MCF 10A (cell line): ENCODE results near the gene APOD. TPM values are rescaled to one million over a fixed set of nuclear protein-coding genes. Genes with fewer than 3 reads are reported as not detected.
A peak's percentile ranks its signal among the peaks of the same experiment; 100 is the strongest.
"Not testable (repeated sequence)": the region's sequence is repeated elsewhere in the genome, so short reads cannot be mapped to it uniquely, and the experiment has no call there.

ENCODE experiments used
- BruUV-seq: library from RNA; stranded (reverse); fragments of 400-500 nt; replicated peaks from 2 replicates; lab custom pipeline; 2021; lab: Mats Ljungman, UMichigan
- CTCF ChIA-PET: fragments of 300-600 bp; sonication (Branson Sonifier 250); formaldehyde crosslinking; extraction: SDS; loops from one replicate; lab custom pipeline; 2021; ENCODE audit warnings: antibody characterized with exemption, inconsistent platforms; lab: Yijun Ruan, JAX
- POLR2A ChIA-PET: fragments of 300-600, 350-650 bp; sonication (Branson Sonifier 250); formaldehyde crosslinking; extraction: SDS; loops from one replicate; lab custom pipeline; 2020; ENCODE audit warnings: antibody characterized with exemption, inconsistent platforms; lab: Yijun Ruan, JAX
- DNase-seq: peaks from one replicate; pipeline ENCODE4 v3.0.0-alpha.2; 2018; ENCODE audit not compliant: unreplicated experiment
- H3K27ac Mint-ChIP-seq: one replicate; pipeline ENCODE4 v1.8.0; 2022; ENCODE audit warnings: mild to moderate bottlenecking, low read depth, mixed read lengths; ENCODE audit not compliant: unreplicated experiment
- H3K27me3 Mint-ChIP-seq: one replicate; pipeline ENCODE4 v1.8.0; 2022; ENCODE audit warnings: mixed read lengths; ENCODE audit not compliant: insufficient read depth, unreplicated experiment
- H3K36me3 Mint-ChIP-seq: one replicate; pipeline ENCODE4 v1.8.0; 2022; ENCODE audit warnings: mild to moderate bottlenecking, moderate library complexity, mixed read lengths; ENCODE audit not compliant: insufficient read depth, unreplicated experiment
- H3K4me1 Mint-ChIP-seq: one replicate; pipeline ENCODE4 v1.8.0; 2022; ENCODE audit warnings: mixed read lengths; ENCODE audit not compliant: insufficient read depth, unreplicated experiment
- H3K4me3 Mint-ChIP-seq: one replicate; pipeline ENCODE4 v1.8.0; 2022; ENCODE audit warnings: mild to moderate bottlenecking, moderate library complexity, mixed read lengths; ENCODE audit not compliant: unreplicated experiment
- H3K9me3 Mint-ChIP-seq: one replicate; pipeline ENCODE4 v1.8.0; 2022; ENCODE audit warnings: mixed read lengths; ENCODE audit not compliant: unreplicated experiment
- intact Hi-C: fragments of 100-400 bp; cut with micrococcal nuclease; formaldehyde crosslinking; loops from 2 replicates; pipeline ENCODE4 v1.14.1; 2022
- total RNA-seq: library from RNA; stranded (reverse); gene quantifications from 2 replicates; pipeline ENCODE4 v1.2.3, GENCODE V29; 2022

The APOD gene
- total RNA-seq, 1 experiment from 2014 or later: 1.9 TPM

DNA sequence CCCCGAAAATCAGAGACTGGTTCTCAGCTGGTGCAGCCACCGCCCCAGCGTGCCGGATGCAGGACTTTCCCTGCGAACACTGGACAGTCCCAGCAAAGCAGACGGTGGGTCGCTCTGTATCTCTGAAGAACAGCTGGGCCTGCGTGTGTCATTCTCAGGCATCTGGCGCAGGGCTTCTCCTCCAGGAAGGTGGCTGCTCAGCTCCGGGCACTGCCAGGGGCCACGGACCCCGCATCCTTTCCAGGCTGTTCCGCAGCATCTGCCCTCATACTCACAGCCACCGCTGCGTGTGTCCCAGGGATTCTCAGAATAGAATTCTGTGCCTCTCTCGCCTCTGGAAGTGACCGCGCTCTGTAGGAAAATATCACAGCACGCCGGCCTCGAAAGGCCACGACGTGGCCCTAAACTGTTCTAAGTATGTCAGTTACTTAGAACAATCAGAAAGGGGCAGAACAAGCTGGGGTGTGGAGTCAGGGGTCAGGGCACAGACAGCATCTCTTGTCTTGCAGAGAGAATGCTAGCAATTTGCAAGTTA, 44.7 kb upstream of the APOD start:
- H3K9me3 Mint-ChIP-seq, H3K27me3 Mint-ChIP-seq, POLR2A ChIA-PET, H3K27ac Mint-ChIP-seq, CTCF ChIA-PET, H3K4me1 Mint-ChIP-seq, H3K36me3 Mint-ChIP-seq, H3K4me3 Mint-ChIP-seq, DNase-seq, intact Hi-C loops, BruUV-seq: not testable (repeated sequence)

DNA sequence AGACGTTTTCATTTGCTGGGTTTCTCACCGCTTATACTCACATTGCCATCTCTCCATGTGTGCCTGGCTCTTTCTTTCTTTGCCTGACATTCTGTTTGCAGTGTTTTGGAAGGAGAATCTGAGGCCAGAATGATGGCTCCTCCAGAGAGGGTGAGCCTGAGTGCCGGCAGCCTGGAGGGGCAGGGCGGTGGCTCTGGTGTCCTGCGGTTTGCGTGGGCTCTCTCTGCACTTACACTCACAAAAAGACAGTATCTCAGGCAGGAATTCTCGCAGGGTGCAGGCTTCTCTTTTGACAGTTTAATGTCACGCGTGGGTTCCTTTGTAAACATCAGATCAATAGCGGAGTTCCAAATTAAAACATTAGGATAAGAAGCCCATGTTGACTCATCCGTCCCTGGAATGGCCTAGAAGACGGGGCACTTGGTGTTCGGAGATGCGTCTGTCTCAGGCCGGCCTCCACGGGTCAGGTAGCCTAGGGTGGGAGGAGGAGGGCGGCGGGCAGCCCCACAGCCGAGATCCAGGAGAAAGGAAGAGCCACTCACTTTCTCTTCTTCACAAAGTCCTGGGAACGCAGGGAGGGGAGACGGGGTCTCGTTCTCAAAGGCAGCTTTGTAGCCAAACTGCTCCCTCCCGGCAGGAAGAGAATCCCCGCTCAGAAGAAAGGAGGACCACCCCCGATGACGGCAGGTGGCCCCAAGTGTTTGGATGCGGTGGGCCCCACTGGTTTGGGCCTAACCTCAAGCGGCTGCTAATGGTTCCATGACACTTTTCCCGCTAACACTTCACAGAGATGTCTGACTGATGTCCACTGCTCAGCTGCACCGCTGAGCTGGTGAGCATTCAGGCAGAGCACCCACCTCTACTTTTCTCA, 44.0 kb upstream of the APOD start:
- DNase-seq, CTCF ChIA-PET, intact Hi-C loops, H3K27ac Mint-ChIP-seq, H3K4me1 Mint-ChIP-seq, BruUV-seq, H3K27me3 Mint-ChIP-seq, H3K36me3 Mint-ChIP-seq, H3K9me3 Mint-ChIP-seq, POLR2A ChIA-PET, H3K4me3 Mint-ChIP-seq: not testable (repeated sequence)

DNA sequence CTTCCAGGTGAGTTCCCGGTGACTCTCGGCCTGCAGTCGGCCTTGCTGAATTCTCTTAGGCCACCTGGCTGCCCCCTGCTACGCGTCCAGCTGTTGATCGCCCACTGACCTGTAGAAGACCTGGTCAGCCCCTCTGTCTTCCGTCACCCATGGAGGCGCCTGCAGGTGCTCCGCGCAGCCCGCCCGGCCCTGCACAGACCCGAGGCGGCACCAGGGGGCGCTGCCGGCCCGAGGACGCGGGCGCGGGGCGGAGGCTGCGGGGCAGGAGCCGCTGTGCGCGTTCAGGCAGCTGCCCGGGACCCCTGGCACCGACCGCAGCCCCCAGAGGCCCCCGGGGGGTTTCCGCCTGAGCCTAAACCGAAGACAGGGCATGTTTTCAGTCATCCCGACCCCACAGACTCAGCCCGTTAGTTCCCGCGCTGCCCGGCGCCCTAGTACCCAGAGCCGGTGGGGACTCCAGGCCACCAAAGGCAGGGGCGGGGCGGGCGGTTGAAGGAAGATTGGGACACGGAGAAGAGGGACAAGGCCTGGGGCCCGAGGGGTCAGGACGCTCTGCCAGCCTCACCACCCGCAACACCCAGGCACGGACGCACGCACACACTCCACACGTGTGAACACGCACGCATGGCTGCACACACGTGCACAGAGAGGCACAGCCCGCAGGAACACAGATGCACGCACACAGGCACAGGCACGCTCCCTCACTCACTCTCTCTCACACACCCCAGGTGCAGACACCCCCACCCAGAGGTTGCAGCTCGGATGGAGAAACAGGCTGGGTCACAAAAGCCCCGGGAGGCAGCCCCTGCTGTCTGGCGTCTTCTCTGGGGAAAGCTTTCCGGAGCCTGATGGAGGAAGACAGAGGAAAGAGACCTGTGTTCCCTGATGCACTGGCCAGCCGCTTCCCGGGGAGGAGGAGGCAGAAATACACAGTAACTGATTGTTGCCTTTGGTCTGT, 41.1 kb upstream of the APOD start:
- H3K4me3 Mint-ChIP-seq: peak overlapping the region; percentile 49
- intact Hi-C loops, H3K27me3 Mint-ChIP-seq, H3K4me1 Mint-ChIP-seq, H3K36me3 Mint-ChIP-seq, POLR2A ChIA-PET, DNase-seq, H3K9me3 Mint-ChIP-seq, H3K27ac Mint-ChIP-seq, CTCF ChIA-PET, BruUV-seq: not testable (repeated sequence)

DNA sequence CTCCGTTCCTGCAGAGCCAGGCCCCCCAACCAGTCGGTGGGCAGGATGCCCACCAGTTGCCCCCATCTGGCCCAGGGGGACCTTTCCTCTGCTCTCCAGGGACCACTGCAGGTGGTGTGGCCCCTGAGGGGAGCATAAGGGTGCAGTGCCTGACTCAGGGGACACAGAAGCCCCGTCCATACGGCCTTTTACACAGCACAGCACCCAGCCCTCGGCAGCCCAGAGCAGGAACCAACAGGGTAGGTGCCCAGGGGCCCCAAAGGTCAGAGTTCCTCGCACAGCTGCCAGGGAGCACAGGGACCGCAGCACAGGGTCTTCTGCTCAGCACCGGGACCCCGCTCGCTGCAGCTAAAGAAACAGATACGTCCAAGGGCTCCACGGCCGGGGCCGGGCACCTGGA, 40.4 kb upstream of the APOD start:
- H3K4me3 Mint-ChIP-seq, H3K27ac Mint-ChIP-seq, DNase-seq, H3K4me1 Mint-ChIP-seq, CTCF ChIA-PET, intact Hi-C loops, H3K9me3 Mint-ChIP-seq, BruUV-seq, POLR2A ChIA-PET, H3K27me3 Mint-ChIP-seq, H3K36me3 Mint-ChIP-seq: not testable (repeated sequence)

GRCh38 chr3:195623217-195623965, 39.7 kb upstream of the APOD start:
- H3K27ac Mint-ChIP-seq, H3K4me1 Mint-ChIP-seq, BruUV-seq, intact Hi-C loops, H3K36me3 Mint-ChIP-seq, H3K9me3 Mint-ChIP-seq, POLR2A ChIA-PET, DNase-seq, CTCF ChIA-PET, H3K4me3 Mint-ChIP-seq, H3K27me3 Mint-ChIP-seq: not testable (repeated sequence)

DNA sequence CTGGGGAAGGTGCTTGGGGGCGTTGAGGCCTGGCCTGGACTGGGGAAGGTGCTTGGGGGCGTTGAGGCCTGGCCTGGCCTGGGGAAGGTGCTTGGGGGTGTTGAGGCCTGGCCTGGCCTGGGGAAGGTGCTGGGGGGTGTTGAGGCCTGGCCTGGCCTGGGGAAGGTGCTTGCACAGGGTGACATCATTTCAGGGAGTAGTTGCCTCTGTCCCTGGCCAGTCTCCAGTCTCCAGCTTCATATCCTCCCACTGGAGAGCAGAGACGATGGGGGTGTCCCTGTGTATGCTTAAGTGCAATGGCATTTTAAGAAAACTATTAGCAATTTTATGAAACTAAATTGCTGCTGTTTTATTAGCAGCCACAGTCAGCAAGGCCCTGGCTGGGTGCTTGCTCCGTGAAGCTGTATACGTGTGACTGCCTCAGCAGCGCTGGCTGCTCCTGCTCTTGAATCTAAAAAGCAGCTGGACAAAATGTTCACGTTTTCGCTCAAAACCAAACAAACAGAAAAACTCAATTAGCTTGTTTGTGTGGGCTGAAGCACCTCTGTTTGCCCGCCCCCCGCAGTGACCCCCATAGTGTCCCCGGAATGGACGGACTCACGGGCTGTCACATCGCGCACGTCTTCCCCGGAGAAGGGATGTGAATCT, 38.9 kb upstream of the APOD start:
- CTCF ChIA-PET, H3K9me3 Mint-ChIP-seq, POLR2A ChIA-PET, H3K27me3 Mint-ChIP-seq, BruUV-seq, intact Hi-C loops, DNase-seq, H3K4me3 Mint-ChIP-seq, H3K36me3 Mint-ChIP-seq, H3K4me1 Mint-ChIP-seq: not testable (repeated sequence)
- H3K27ac Mint-ChIP-seq: peak overlapping the region; percentile 57

DNA sequence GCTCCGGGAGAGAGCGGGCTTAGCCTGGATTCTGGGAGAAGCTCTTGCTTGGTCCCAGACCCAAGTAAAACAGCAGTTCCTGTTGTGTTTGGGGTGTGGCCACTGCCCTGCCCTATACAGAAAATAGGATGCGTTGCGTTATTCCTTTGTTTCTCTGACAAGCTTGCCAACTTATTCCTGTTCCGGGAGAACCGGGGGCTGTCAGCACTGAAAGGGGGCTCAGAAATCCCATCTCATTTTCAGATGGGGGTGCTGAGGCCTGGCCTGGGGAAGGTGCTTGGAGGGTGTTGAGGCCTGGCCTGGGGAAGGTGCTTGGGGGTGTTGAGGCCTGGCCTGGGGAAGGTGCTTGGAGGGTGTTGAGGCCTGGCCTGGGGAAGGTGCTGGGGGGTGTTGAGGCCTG, 38.3 kb upstream of the APOD start:
- intact Hi-C loops, H3K9me3 Mint-ChIP-seq, H3K36me3 Mint-ChIP-seq, BruUV-seq, DNase-seq, H3K4me1 Mint-ChIP-seq, H3K27me3 Mint-ChIP-seq, POLR2A ChIA-PET, H3K4me3 Mint-ChIP-seq, CTCF ChIA-PET: not testable (repeated sequence)
- H3K27ac Mint-ChIP-seq: peak overlapping the region; percentile 57

GRCh38 chr3:195621095-195621494, 37.4 kb upstream of the APOD start:
- H3K9me3 Mint-ChIP-seq, CTCF ChIA-PET, H3K4me3 Mint-ChIP-seq, BruUV-seq, H3K4me1 Mint-ChIP-seq, POLR2A ChIA-PET, H3K27ac Mint-ChIP-seq, H3K27me3 Mint-ChIP-seq, DNase-seq, H3K36me3 Mint-ChIP-seq, intact Hi-C loops: not testable (repeated sequence)
